Measurements from ENCODE around the gene CHN2.

DNA sequence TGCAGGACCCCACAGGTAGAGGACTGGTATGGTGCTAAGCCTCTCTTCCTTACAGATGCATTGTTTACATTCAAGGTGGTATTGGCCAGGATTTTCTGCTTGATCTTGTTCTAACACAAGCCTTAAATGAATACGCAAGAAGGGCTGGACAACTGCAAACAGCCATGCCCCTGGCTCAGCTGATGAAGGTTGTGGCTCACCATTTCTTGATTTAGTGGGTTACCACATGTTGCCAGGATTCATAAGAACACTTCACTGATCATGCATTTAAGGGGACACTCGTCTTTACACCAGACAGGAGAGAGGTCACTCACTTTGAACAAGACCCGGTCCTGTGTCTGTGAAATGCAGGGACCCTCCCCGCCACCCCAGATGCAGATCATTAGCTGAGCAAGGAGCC is 82.2 kb downstream of the CHN2 start:
- TF ChIP-seq POLR2A (IDR thresholded peaks at IDR 0.05) (no peak), POLR2AphosphoS5 (IDR thresholded peaks at IDR 0.05) (no peak)
- TF ChIP-seq, protein P1, sequence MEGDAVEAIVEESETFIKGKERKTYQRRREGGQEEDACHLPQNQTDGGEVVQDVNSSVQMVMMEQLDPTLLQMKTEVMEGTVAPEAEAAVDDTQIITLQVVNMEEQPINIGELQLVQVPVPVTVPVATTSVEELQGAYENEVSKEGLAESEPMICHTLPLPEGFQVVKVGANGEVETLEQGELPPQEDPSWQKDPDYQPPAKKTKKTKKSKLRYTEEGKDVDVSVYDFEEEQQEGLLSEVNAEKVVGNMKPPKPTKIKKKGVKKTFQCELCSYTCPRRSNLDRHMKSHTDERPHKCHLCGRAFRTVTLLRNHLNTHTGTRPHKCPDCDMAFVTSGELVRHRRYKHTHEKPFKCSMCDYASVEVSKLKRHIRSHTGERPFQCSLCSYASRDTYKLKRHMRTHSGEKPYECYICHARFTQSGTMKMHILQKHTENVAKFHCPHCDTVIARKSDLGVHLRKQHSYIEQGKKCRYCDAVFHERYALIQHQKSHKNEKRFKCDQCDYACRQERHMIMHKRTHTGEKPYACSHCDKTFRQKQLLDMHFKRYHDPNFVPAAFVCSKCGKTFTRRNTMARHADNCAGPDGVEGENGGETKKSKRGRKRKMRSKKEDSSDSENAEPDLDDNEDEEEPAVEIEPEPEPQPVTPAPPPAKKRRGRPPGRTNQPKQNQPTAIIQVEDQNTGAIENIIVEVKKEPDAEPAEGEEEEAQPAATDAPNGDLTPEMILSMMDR (IDR thresholded peaks at IDR 0.05), result no peak

Measured in upper lobe of left lung (tissue), 4 donors.